HEK293T (cell line): ENCODE measurements around the gene MUSTN1.

Experiments
- BHLHE40 ChIP-seq: fragments of 450-650 bp; IDR thresholded peaks from 2 replicates; pipeline ENCODE4 v1.6.1; 2016; ENCODE audit warnings: mild to moderate bottlenecking, moderate library complexity, borderline replicate concordance
- ELF4 ChIP-seq: fragments of 450-650 bp; IDR thresholded peaks from 2 replicates; pipeline ENCODE4 v1.6.1; 2017; ENCODE audit warnings: antibody characterized with exemption
- FOXM1 ChIP-seq: fragments of 450-650 bp; IDR thresholded peaks from 2 replicates; pipeline ENCODE4 v1.6.1; 2017; ENCODE audit warnings: mild to moderate bottlenecking, borderline replicate concordance
- L3MBTL2 ChIP-seq: fragments of 450-650 bp; conservative IDR thresholded peaks from 2 replicates; pipeline ENCODE4 v1.6.1; 2016; ENCODE audit warnings: mild to moderate bottlenecking
- NFRKB ChIP-seq: fragments of 450-650 bp; IDR thresholded peaks from 2 replicates; pipeline ENCODE4 v1.6.1; 2016; ENCODE audit warnings: mild to moderate bottlenecking, moderate library complexity
- PKNOX1 ChIP-seq: fragments of 450-650 bp; IDR thresholded peaks from 2 replicates; pipeline ENCODE4 v1.6.1; 2016
- SP1 ChIP-seq: fragments of 450-650 bp; IDR thresholded peaks from 2 replicates; pipeline ENCODE4 v1.6.1; 2017
- SUZ12 ChIP-seq: fragments of 450-650 bp; IDR thresholded peaks from 2 replicates; pipeline ENCODE4 v1.6.1; 2016; ENCODE audit warnings: mild to moderate bottlenecking
- TARDBP ChIP-seq: fragments of 450-650 bp; IDR thresholded peaks from 2 replicates; pipeline ENCODE4 v1.6.1; 2016

- TF ChIP-seq SP1 (no peak), FOXM1 (no peak), SUZ12 (no peak), NFRKB (no peak), PKNOX1 (no peak), L3MBTL2 (no peak), TARDBP (no peak), BHLHE40 (no peak), ELF4 (no peak)
These were observed 40.9 kb downstream of the MUSTN1 start for GRCh38 chr3:52793702-52794611.
